ENCODE data around the gene TARBP1. TPM values are rescaled to one million over a fixed set of nuclear protein-coding genes. Genes with fewer than 3 reads are reported as not detected.

Gene TARBP1
- total RNA-seq, 2 experiments from 2014 or later: 38.4 to 40.9 TPM

DNA sequence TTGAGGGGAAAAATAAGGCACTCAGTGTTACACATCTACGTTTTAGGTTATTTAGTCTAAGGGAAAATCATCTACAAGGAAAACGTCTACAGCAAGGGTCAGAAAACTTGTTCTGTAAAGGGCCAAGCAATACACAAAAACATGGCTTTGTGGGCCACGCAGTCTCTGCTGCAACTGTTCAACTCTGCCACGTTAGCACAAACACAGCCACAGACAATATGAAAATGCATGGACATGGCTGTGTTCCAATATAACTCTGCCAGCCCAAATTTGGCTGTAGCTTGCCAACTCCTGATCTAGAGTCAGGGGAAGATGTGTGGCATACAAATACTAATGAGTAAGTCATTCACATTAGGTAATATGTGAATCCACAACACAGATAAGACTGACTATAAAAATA is 65.0 kb downstream of the TARBP1 start:
- DNase-seq: no peak
- Histone ChIP-seq H3K36me3 (ENCODE audit: insufficient read depth, low read length) (peaks cover 33% of the 10 kb centered on the region), H3K9me3 (ENCODE audit: control insufficient read depth in 1 of 2, insufficient read depth in 1 of 2, low read length in 2 of 2) (no peaks in the 10 kb centered on the region), H3K27me3 (ENCODE audit: control insufficient read depth in 1 of 2, insufficient read depth in 2 of 2, low read length in 2 of 2) (no peaks in the 10 kb centered on the region), H3K4me3 (ENCODE audit: low read length) (no peak overlapping the region), H3K4me1 (ENCODE audit: insufficient read depth, low read length) (no peaks in the 10 kb centered on the region), H3K27ac (ENCODE audit: low read depth in 1 of 2, low read length in 2 of 2) (no peak overlapping the region)
- H3K9me3 Mint-ChIP-seq: no peaks in the 10 kb centered on the region
- H3K4me1 Mint-ChIP-seq (ENCODE audit: low read depth): peaks cover 9% of the 10 kb centered on the region
- H3K36me3 Mint-ChIP-seq (ENCODE audit: low read depth): peaks cover 59% of the 10 kb centered on the region
- no peak overlapping the region for H3K4me3 Mint-ChIP-seq
- no peak for TF ChIP-seq CTCF (IDR thresholded peaks at IDR 0.05)
- no peak for ATAC-seq (ENCODE audit: poor library complexity)
- no peaks in the 10 kb centered on the region for H3K27me3 Mint-ChIP-seq
- intact Hi-C loops (cut with DNase I, micrococcal nuclease): loop anchor here in 1 of 2 experiments (5.0 kb wide), 2 partner anchors 202 to 302 kb away; no protein-coding TSS in a partner anchor
- CTCF ChIA-PET: no interaction called here
- POLR2A ChIA-PET: no interaction called here
- H3K27ac Mint-ChIP-seq: no peak overlapping the region

DNA sequence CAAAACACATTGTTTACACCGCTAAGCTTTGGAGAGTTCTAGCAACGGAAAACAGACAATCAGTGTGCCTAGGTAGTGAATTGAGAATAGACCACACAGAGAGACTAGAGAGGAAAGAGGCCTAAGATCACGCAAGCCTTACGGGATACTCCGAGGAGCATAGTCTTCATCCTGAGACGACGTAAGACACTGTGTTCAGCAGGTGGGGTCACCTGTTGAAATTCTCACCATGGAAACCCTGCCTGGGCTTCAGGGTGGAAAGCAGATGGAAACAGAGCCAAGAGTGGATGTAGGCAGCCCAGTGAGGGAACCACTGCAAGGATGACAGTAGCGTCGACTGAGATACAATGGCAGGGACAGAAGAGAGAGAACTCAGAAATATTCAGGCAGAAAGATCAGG is 65.5 kb downstream of the TARBP1 start:
- no peak overlapping the region for H3K4me3 ChIP-seq (ENCODE audit: low read length)
- Mint-ChIP-seq H3K4me1 (ENCODE audit: low read depth) (peaks cover 14% of the 10 kb centered on the region), H3K27ac (no peak overlapping the region), H3K4me3 (no peak overlapping the region), H3K36me3 (ENCODE audit: low read depth) (peaks cover 59% of the 10 kb centered on the region), H3K9me3 (no peaks in the 10 kb centered on the region), H3K27me3 (no peaks in the 10 kb centered on the region)
- peaks cover 3% of the 10 kb centered on the region for H3K4me1 ChIP-seq (ENCODE audit: insufficient read depth, low read length)
- no peak for TF ChIP-seq CTCF (IDR thresholded peaks at IDR 0.05)
- H3K9me3 ChIP-seq (ENCODE audit: control insufficient read depth in 1 of 2, insufficient read depth in 1 of 2, low read length in 2 of 2): no peaks in the 10 kb centered on the region
- ATAC-seq (ENCODE audit: poor library complexity) (no peak), DNase-seq (no peak)
- ChIA-PET POLR2A (no interaction called here), CTCF (no interaction called here)
- H3K27ac ChIP-seq (ENCODE audit: low read depth in 1 of 2, low read length in 2 of 2): no peak overlapping the region
- H3K36me3 ChIP-seq (ENCODE audit: insufficient read depth, low read length): peaks cover 33% of the 10 kb centered on the region
- H3K27me3 ChIP-seq (ENCODE audit: control insufficient read depth in 1 of 2, insufficient read depth in 2 of 2, low read length in 2 of 2): no peaks in the 10 kb centered on the region
- intact Hi-C loops (cut with DNase I, micrococcal nuclease): loop anchor here in 1 of 2 experiments (5.0 kb wide), 2 partner anchors 201 to 301 kb away; no protein-coding TSS in a partner anchor

DNA sequence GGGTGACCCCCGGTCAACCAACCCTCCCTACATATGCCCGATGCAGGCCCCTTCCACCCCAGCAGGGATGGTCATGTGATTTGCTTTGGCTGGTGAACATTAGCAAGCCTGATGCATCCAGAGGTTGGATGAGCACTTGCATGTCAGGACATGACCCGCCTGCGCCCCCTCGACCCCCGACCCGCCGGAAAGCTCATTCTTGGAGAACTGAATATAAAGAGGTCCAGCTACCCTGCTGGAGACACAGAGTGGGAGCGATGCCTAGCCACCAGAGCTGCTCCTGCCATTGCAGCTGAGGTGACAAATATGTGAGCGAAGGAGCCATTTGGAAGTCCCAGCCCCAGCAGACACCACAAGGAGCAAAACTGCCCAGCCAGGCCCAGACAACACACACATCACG is 66.1 kb downstream of the TARBP1 start:
- POLR2A ChIA-PET: no interaction called here
- Mint-ChIP-seq H3K27me3 (no peaks in the 10 kb centered on the region), H3K4me1 (ENCODE audit: low read depth) (peaks cover 19% of the 10 kb centered on the region), H3K4me3 (no peak overlapping the region), H3K36me3 (ENCODE audit: low read depth) (peaks cover 56% of the 10 kb centered on the region), H3K27ac (no peak overlapping the region), H3K9me3 (no peaks in the 10 kb centered on the region)
- intact Hi-C loops (cut with DNase I, micrococcal nuclease): loop anchor here in 1 of 2 experiments (5.0 kb wide), 2 partner anchors 201 to 301 kb away; no protein-coding TSS in a partner anchor
- TF ChIP-seq CTCF (IDR thresholded peaks at IDR 0.05): no peak
- CTCF ChIA-PET: no interaction called here
- Histone ChIP-seq H3K27ac (ENCODE audit: low read depth in 1 of 2, low read length in 2 of 2) (no peak overlapping the region), H3K4me1 (ENCODE audit: insufficient read depth, low read length) (peaks cover 9% of the 10 kb centered on the region), H3K4me3 (ENCODE audit: low read length) (no peak overlapping the region), H3K36me3 (ENCODE audit: insufficient read depth, low read length) (peaks cover 33% of the 10 kb centered on the region), H3K27me3 (ENCODE audit: control insufficient read depth in 1 of 2, insufficient read depth in 2 of 2, low read length in 2 of 2) (no peaks in the 10 kb centered on the region), H3K9me3 (ENCODE audit: control insufficient read depth in 1 of 2, insufficient read depth in 1 of 2, low read length in 2 of 2) (no peaks in the 10 kb centered on the region)
- DNase-seq (no peak), ATAC-seq (ENCODE audit: poor library complexity) (no peak)

Measured in CD4-positive, alpha-beta T cell (primary cell).